Activated B cell treated with CpG ODN at 0.5 μM for 24 hours (primary cell): ENCODE results near the gene TMIGD1. TPM values are rescaled to one million over a fixed set of nuclear protein-coding genes. Genes with fewer than 3 reads are reported as not detected.

ENCODE experiments used
- ATAC-seq: fragments of 200-7000 bp; cut with Tn5 transposase; one replicate; pipeline ENCODE4 v1.10.0; 2021; ENCODE audit warnings: low read depth, mild to moderate bottlenecking, moderate library complexity
- CTCF ChIA-PET: fragments of 350-600 bp; sonication (Branson Sonifier 250); formaldehyde crosslinking; loops from one replicate; lab custom pipeline; 2021; ENCODE audit warnings: antibody characterized with exemption; lab: Charles Lee
- POLR2A ChIA-PET: fragments of 350-600 bp; sonication (Branson Sonifier 250); formaldehyde crosslinking; loops from one replicate; lab custom pipeline; 2021; ENCODE audit warnings: antibody characterized with exemption; lab: Charles Lee
- DNase-seq: peaks from one replicate; pipeline ENCODE4 v3.0.0; 2022
- H3K27ac Mint-ChIP-seq: one replicate; pipeline ENCODE4 v1.8.0; 2020; ENCODE audit warnings: mixed read lengths
- H3K27me3 Mint-ChIP-seq: one replicate; pipeline ENCODE4 v1.8.0; 2021; ENCODE audit warnings: mixed read lengths
- H3K36me3 Mint-ChIP-seq: one replicate; pipeline ENCODE4 v1.8.0; 2021; ENCODE audit warnings: low read depth, mixed read lengths
- H3K4me1 Mint-ChIP-seq: one replicate; pipeline ENCODE4 v1.8.0; 2021; ENCODE audit warnings: mixed read lengths
- H3K4me3 Mint-ChIP-seq: one replicate; pipeline ENCODE4 v1.8.0; 2020; ENCODE audit warnings: mild to moderate bottlenecking, mixed read lengths
- H3K9me3 Mint-ChIP-seq: one replicate; pipeline ENCODE4 v1.8.0; 2020; ENCODE audit warnings: mixed read lengths
- intact Hi-C: fragments of 100-400 bp; cut with micrococcal nuclease; formaldehyde crosslinking; loops from one replicate; pipeline ENCODE4 v1.15.1; 2024
- total RNA-seq: library from RNA; stranded (reverse); gene quantifications from 2 replicates; pipeline ENCODE4 v1.2.3, GENCODE V29; 2022
- TF ChIP-seq, protein P1 (sequence below): fragments of 200-600 bp; IDR thresholded peaks from one replicate; pipeline ENCODE4 v1.8.0; 2022; ENCODE audit warnings: antibody characterized with exemption, mild to moderate bottlenecking

Gene TMIGD1
- total RNA-seq, 1 donor from 2014 or later: not detected

DNA sequence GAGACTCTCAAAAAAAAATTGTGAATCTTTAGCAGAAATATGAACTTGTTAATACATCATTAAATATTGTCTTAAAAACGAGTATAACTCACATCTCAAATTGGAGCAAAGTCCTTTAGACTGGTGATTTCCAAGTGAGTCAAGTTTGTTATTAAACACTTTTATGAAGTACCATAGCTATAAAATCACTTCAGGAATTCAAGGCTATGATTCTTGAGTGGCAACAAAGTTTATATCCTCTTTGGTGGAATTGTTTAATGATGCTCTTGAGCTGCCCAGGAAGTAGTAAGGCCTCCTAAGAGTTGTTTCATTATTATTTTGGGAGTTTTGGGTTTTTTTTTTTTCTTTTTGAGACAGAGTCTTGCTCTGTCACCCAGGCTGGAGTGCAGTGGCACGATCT is 25.5 kb downstream of the TMIGD1 start:
- Mint-ChIP-seq H3K4me3 (no peak overlapping the region), H3K9me3 (no peaks in the 10 kb centered on the region), H3K27ac (no peak overlapping the region), H3K27me3 (peaks cover 14% of the 10 kb centered on the region), H3K36me3 (no peaks in the 10 kb centered on the region), H3K4me1 (no peaks in the 10 kb centered on the region)
- intact Hi-C loops: no loop called here
- TF ChIP-seq, protein P1, sequence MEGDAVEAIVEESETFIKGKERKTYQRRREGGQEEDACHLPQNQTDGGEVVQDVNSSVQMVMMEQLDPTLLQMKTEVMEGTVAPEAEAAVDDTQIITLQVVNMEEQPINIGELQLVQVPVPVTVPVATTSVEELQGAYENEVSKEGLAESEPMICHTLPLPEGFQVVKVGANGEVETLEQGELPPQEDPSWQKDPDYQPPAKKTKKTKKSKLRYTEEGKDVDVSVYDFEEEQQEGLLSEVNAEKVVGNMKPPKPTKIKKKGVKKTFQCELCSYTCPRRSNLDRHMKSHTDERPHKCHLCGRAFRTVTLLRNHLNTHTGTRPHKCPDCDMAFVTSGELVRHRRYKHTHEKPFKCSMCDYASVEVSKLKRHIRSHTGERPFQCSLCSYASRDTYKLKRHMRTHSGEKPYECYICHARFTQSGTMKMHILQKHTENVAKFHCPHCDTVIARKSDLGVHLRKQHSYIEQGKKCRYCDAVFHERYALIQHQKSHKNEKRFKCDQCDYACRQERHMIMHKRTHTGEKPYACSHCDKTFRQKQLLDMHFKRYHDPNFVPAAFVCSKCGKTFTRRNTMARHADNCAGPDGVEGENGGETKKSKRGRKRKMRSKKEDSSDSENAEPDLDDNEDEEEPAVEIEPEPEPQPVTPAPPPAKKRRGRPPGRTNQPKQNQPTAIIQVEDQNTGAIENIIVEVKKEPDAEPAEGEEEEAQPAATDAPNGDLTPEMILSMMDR: no peak
- no peak for DNase-seq
- no peak for ATAC-seq
- ChIA-PET POLR2A (no interaction called here), CTCF (no interaction called here)

DNA sequence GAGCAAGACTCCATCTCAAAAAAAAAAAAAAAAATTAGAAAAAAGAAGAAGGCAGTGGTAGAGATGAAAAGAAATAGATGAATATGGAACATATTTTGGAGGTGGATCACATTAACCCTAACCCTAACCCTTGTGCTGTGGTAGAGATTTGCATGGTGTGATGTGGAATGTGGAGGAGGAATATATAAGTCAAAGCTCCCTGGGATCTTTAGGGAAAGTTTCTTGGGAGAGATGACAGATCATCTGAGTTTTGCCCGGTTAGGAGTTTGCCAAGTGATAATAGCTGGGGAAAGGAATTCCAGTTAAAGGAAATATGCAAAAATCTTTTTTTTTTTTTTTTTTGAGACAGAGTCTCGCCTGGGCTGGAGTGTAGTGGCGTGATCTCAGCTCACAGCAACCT is 29.1 kb downstream of the TMIGD1 start:
- Mint-ChIP-seq H3K36me3 (no peaks in the 10 kb centered on the region), H3K4me1 (peaks cover 9% of the 10 kb centered on the region), H3K9me3 (no peaks in the 10 kb centered on the region), H3K4me3 (no peak overlapping the region), H3K27ac (no peak overlapping the region), H3K27me3 (peaks cover 3% of the 10 kb centered on the region)
- DNase-seq (no peak), ATAC-seq (no peak)
- TF ChIP-seq, protein P1: no peak
- intact Hi-C loops: no loop called here
- ChIA-PET CTCF (no interaction called here), POLR2A (interaction anchor here (0.7 kb wide), 1 partner anchor 704 kb away, joined by 3 read pairs; no protein-coding TSS in a partner anchor)

DNA sequence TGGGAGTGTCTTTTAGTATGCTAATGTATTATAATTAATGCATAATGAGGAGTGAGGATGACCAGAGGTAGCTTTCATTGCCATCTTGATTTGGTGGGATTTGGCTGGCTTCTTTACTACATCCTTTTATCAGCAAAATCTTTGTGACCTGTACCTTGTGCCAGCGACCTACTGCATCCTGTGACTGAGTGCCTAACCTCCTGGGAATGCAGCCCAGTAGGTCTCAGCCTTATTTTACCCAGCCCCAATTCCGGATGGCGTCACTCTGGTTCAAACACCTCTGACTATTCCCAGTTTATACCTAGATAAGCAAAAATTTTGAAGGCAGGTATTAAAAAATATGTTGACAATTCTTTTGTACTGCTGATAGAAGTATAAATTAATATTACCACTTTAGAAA is 31.6 kb downstream of the TMIGD1 start:
- no peak for DNase-seq
- Mint-ChIP-seq H3K9me3 (no peaks in the 10 kb centered on the region), H3K27ac (no peak overlapping the region), H3K4me1 (peaks cover 9% of the 10 kb centered on the region), H3K36me3 (no peaks in the 10 kb centered on the region), H3K27me3 (peaks cover 3% of the 10 kb centered on the region), H3K4me3 (no peak overlapping the region)
- ATAC-seq: no peak
- intact Hi-C loops: no loop called here
- POLR2A ChIA-PET: no interaction called here
- TF ChIP-seq, protein P1: no peak
- CTCF ChIA-PET: no interaction called here

DNA sequence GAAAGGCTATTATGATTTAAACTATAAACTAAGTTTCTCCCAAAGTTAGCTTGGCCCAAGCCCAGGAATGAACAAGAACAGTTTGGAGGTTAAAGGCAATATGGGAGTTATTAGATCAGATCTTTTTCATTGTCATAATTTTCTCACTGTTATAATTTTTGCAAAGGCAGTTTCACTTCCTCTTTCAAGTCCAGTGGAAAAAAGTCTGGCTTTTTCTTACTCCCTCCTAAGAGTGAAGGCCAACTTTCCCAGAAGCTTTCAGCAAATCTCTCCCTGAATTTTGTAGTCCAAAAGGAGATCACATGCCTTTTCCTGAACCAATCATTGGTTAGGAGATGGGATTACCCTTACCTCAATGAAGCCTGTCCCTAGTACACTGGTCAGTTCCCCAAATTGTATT is 33.0 kb downstream of the TMIGD1 start:
- TF ChIP-seq, protein P1: no peak
- intact Hi-C loops: no loop called here
- DNase-seq: no peak
- Mint-ChIP-seq H3K27me3 (peaks cover 2% of the 10 kb centered on the region), H3K9me3 (no peaks in the 10 kb centered on the region), H3K4me1 (peaks cover 9% of the 10 kb centered on the region), H3K4me3 (no peak overlapping the region), H3K27ac (no peak overlapping the region), H3K36me3 (no peaks in the 10 kb centered on the region)
- ChIA-PET POLR2A (no interaction called here), CTCF (no interaction called here)
- no peak for ATAC-seq

DNA sequence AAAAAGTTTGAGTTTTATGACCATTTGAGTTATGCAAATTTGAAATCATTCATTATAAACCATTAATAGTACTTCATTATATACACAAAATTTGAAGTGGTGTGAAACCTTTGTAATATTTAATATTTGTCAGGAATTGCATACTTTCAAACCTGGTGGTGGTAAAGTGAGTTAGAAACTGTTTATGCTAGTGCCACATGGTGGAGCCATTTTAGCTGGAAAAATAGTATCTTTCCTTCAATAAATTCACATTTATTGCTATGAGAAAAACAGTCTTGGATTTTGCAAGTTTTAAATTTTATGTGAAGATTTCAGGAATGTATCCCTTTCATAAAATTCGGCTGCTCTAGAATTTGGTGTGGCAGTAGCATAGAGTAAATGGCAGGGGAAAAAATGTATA is 34.9 kb downstream of the TMIGD1 start:
- CTCF ChIA-PET: no interaction called here
- POLR2A ChIA-PET: no interaction called here
- no peak overlapping the region for H3K27ac Mint-ChIP-seq
- H3K4me1 Mint-ChIP-seq: peaks cover 9% of the 10 kb centered on the region
- ATAC-seq: no peak
- DNase-seq: no peak
- H3K9me3 Mint-ChIP-seq: no peaks in the 10 kb centered on the region
- H3K36me3 Mint-ChIP-seq: no peaks in the 10 kb centered on the region
- no peak overlapping the region for H3K4me3 Mint-ChIP-seq
- H3K27me3 Mint-ChIP-seq: no peaks in the 10 kb centered on the region
- TF ChIP-seq, protein P1: no peak
- intact Hi-C loops: no loop called here
